ENCODE measurements around the gene RRP1.
"Not testable (repeated sequence)": the region's sequence is repeated elsewhere in the genome, so short reads cannot be mapped to it uniquely, and the experiment has no call there.

Gene RRP1

DNA sequence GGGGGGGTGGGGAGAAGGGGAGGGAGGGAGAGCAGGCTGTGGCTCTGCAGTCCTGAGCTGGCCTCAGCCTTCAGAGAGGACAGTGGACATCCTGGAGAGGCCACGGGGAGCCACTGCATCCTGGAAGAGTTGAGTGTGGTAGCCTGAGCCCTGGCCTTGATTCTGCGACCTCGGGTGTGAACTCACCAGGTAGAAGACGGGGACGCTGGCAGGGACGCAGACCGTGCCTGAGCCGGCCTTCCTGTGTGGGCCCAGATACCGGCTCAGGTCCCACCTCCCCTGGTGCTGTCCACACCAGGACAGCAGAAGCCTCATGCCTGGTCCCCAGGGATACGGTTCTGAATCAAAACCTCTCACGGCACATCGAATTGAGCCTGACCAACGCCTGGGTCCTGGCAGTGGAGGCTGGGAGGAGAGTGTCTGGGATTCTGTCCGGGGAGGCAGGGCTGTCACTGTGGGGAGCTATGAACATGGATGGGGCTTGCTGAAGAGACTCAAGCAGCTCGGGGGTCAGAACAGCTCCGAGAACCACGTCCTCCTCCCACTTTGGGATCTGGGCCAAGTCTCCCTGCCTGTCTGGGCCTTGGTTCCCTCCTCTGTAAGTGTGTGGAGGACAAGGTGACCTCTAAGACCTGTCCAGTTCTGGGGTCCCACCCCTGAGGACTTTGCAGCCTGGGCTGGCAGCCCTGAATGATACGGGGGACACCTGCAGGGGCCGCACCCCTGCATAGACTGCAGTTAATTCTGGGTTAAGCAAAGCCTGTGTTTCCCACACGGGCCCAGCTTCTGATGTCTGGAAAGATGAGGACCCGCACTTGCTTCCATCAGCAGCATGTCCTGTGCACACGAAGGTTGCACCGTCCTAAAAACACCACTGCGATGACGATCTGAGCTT lies 30.4 kb downstream of the RRP1 start:
- DNase-seq = no peak

DNA sequence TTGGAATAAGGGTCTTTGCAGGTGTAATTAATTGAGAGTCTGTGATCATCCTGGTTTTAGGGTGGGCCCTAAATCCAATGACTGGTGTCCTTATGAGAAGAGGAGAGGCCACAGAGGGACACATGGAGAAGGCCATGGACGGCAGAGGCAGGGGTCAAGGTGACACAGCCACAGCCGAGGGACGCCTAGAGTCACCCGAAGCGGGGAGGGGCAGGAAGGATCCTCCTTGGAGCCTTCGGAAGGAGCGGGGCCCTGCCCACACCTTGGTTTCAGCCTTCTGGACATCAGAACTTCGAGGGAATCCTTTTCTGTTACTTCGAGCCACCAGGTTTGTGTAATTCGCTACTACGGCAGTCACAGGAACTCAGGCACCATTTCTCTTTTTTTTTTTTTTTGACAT lies 31.1 kb downstream of the RRP1 start:
- no peak for DNase-seq

DNA sequence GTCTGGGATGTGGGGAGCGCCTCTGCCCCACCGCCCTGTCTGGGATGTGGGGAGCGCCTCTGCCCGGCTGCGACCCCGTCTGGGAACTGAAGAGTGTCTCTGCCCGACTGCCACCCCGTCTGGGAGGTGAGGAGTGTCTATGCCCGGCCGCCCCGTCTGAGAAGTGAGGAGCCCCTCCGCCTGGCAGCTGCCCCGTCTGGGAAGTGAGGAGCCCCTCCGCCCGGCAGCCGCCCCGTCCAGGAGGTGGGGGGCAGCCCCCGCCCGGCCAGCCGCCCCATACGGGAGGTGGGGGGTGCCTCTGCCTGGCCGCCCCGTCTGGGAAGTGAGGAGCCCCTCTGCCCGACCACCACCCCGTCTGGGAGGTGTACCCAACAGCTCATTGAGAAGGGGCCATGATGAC lies 32.8 kb downstream of the RRP1 start:
- DNase-seq = not testable (repeated sequence)

DNA sequence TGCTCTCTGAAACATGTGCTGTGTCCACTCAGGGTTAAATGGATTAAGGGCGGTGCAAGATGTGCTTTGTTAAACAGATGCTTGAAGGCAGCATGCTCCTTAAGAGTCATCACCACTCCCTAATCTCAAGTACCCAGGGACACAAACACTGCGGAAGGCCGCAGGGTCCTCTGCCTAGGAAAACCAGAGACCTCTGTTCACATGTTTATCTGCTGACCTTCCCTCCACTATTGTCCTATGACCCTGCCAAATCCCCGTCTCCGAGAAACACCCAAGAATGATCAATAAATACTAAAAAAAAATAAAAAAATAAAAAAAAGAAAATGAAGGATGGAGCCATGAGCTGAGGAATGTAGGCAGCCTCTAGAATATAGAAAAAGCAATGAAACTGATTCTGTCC lies 33.4 kb downstream of the RRP1 start:
- DNase-seq = not testable (repeated sequence)

DNA sequence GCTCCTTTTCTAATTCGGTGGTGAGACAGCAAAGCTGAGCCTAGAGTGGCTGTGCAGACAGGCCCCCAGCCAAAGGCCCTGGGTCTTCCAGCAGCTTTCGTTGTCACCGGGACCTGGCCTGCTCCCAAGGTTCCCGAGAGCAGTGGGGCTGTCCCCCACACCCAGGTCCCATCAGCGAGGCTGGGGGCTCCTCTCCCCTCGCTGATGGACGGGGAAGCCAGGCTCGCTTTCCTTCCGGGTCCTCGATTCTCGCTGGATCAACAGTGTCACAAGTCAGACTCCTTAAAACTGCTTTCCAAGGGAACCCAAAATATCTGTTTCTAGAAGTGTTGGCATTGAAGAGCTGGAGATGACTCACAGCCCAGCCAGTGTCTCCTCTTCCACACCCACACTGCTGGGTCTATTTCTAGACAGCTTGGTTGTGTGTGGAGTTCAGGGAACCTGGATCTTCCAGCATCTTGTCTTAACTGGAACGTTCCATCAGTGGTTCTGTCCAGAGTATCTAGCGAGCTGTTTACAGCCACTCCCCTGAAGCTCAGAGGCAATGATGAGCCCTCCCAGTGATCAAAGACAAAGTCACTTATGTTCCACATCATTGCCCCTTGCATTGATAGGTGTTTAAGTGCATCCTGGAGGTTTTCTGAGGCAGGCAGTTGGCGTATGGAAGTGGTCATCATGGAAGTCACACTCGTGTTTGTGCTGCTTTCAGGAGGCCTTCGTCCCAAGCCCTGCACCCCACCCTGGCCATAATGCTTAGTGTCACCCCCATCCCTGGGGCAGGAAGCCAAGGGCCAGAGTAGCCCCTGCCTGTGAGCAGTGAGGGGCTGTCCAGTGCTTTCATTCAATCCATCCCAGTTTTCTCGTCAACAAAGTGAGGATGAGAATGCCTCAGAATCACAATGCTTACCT lies 35.2 kb downstream of the RRP1 start:
- no peak for DNase-seq

DNA sequence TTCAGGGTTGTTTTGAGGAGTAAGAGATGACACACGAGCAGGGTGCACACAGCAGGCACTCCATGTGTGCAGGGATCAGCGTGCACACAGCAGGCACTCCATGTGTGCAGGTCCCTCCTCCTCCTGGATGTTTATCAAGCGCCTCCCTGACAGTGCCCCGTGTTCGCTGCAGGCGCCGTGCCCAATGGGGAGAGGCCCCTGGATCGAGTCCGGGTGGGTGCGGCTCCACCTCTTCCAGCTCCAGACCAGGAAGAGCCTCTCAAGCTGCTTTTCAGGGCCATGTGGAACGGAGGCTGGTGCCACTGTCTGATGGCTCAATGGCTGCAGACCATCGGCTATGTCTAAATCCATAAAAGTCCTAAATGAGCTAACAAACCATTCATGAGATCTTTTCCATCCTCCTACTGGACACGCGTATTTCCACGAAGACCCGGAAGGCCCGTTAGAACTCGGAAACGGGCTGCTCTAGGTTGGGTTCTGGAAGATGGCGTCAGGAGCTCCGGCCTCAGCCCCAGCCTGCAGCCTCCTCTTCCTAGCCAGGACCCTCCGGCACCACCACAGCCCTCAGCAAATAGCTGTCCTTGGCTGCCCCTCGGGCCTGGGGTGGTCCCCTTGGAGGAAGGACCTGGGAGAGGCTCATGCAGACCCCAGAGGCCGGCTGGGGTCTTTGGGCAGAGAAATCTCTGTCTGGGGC lies 36.0 kb downstream of the RRP1 start:
- DNase-seq = no peak

DNA sequence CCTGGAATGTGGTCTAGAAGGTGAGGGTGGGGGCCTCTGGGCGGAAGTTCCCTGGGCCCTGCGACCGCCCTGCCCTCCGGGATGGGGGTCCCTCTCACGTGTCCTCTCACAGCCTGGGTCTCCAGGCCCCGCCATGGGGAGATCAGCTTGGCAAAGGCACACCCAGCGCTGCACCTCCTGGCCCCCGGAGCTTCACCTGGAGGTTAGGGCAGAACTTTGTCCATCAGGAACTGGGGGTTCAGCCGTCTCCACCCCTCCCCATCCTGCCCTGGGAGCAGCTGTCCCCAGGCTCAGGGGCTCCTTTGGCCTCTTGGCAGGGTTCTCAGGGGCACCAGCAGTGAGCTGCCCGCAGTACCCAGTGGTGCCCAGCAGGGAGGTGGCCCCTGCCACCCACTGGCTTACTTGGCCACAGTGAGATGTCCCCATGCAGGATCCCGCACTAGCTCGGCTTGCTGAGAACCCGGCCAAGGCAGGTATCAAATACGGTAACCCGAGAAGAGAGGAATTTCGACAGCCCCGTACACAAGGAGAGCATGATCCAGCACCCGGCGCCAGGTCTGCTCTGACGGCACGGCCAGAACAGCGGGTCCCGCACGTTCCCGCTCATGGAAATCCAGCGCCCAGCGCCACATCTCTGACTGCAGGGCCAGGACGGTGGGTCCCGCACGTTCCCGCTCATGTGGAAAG lies 36.7 kb downstream of the RRP1 start:
- no peak for DNase-seq

DNA sequence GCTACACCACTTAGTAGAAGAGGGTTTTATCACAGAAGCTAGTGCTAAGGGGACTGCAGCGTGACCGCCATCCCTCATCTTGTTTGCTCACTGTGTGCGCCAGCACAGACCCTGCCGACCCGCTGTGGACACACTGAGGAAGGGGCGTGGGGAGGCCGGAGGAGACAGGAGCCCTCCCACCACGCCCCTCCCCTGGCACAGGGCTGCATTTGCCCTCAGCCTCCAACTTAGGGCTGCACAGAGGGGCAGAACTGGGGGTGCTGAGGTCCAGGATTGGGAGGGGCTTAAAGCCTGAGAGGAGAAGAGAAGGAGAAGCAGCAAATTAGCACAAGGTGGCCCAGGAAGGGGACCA lies 37.2 kb downstream of the RRP1 start:
- no peak for DNase-seq

DNA sequence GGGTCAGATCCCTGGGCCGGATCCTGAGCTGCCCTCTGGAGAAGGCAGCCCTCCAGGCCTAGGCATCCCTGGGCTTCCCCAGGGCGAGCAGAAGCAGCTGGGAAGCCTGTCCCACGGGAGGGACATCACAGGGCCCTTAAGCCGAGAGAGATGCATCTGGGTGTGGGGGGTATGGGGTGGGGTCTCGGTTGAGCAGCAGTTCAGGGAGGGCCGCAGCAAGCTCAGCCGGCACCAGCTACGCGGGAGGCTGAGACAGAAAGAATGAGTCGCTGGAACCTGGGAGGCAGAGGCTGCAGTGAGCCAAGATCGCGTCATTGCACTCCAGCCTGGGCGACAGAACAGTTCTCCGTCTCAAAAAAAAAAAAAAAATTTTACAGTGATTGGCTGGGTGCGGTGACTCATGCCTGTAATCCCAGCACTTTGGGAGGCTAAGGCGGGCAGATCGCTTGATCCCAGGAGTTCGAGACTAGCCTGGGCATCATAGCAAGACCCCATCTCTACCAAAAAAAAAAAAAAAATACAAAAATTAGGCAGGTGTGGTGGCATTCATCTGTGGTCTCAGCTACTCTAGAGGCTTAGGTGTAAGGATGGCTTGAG lies 37.7 kb downstream of the RRP1 start:
- DNase-seq = no peak

DNA sequence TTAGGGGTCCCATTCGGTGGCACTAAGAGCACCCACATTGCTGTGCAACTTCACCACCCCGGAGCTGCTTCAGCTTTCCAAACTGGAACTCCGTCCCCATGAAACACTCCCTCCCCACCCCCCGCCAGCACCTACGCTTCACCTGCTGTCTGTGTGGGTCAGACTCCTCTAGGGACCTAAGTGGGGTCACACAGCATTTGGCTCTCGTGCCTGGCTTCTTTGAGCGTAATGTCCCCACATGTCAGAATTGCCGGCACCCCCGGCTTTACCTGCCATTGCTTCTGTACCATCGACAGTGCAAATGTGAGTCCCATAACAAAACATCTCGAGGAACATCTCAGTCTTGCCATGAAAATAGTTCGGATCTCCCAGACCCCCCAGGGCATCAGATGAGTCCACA lies 39.8 kb downstream of the RRP1 start:
- no peak for DNase-seq

DNA sequence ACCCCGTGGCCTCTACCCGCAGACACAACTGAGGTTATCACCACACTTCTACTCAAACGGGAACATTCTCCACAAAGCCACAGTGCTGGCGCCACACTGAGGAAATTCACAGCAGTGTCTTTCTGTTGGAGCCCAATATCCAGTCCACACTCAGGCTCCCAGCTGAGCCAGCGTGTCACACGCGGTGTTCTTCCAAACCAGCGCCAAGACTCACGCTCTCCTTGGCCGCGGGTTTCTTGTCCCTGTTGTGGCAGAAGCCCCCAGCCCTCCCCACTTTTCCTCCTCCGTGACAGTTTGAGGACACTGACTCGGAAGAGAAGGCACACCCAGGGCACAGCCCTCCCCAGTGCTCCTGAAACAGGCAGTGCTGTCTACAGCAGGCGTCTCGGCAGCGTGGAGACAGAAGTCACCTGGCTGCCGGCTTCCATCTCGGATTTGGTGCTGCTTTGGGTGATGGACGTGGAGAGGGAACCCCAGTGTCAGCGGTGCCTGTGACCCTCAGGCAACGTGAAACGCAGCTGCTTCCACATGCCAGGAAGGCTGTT lies 40.3 kb downstream of the RRP1 start:
- DNase-seq = no peak

DNA sequence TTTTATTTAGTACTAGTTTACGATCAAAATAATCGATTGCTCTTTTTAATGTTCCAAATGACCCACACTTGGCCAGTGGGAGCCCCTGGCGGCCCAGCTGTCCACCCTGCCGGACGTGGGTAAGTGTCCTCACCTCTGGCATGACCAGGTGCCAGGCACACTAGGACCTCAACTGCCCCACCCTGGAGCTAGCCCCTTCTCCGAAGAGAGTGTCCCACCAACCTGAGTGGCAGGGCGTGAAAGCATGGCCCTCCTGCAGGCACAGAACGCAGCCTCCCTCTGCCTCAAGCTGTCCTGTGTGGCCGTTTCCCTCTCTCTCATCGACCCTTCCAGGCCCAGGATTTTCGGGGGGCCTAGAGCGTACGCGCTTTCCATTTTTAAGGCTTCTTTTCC lies 42.8 kb downstream of the RRP1 start:
- no peak for DNase-seq

DNA sequence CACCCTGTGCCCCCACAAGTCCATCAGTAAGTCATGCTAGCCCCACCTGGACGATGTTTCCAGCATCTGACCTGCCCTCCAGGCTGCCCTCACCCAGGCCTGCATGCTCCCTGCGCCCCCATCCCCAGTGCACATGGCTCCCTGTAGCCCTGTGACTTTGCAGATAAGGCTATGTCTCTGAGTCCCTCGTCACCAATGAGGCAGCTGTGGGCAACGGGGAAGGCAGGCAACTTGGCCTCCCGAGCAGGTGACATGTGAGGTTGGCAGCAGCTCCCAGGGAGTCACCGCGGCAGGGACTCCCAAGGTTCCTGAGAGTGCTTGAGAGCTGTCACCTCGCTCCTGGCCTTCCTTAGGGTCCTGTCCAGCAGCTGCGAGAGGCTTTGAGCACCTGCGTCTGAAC lies 43.3 kb downstream of the RRP1 start:
- DNase-seq = no peak

DNA sequence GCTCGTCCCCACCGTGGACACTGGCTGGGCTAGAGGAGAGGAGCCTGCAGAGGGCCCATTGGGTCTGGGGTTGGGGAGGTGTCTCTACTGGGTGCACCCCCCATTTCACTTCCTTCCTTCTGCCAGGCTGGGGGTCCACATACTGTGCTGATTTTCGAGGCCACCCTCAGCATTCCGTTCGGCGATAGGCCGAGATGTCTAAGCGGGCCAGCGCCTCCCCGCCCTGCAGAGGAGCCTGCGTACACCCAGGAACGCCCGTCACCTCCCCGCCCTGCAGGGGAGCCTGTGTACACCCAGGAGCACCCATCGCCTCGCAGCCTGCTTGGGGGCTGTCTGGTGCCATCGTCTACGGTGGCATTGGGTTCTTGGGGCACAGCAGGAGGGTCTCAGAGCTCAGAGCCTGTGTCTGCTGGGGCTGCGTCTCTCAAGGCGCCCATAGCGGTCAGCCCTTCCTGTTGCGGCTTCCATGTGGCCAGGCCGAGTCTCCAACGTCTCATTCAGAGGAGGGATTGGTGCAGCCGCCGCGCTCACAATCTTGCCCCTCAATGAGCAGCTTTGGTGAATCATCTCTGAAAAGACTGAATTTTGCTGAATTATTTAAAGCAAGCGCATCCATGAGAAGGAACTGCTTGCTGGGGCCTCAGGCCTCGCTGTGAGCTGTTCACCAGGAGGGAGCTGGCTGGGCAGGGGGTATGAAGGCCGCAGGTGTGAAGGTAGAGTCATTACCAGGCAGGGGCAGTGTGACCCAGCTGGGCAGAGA lies 44.9 kb downstream of the RRP1 start:
- DNase-seq = no peak

DNA sequence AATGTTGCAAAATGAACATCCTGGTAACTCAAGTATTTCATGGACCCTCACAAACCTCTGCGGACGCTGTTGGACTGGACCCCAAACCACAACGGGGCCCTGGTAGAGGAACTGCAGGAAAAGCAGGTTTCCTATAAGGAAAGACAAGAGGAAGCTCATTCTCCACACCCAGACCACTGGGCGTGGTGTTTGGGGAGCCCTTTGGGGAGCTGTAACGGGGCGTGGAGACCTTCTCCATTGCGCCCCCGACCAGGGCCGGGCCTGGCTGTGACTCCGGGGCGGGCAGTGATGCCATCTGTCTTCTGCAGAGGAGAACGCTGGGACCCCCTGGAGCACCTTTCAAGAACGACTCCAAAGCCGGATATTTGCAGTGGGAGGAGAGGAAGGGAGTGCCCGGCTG lies 45.7 kb downstream of the RRP1 start:
- no peak for DNase-seq

DNA sequence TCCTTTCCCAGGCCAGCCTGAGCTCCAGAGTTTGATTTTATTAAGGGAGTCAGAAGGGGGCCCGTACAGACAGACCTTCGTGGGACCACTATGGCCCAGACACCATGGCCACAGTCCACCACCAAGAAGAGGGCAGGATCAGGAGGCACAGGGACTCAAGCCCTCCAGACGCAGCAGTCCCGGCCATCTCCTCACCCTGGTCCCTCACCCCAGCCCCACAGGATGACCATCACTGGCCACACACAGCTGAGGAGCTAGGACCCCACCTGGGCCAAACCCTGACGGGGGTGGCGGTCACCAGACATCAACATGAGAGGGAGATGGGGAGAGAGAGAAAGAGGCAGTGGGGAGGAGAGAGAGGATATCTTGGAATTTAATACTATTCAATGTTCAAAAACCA lies 46.5 kb downstream of the RRP1 start:
- no peak for DNase-seq

DNA sequence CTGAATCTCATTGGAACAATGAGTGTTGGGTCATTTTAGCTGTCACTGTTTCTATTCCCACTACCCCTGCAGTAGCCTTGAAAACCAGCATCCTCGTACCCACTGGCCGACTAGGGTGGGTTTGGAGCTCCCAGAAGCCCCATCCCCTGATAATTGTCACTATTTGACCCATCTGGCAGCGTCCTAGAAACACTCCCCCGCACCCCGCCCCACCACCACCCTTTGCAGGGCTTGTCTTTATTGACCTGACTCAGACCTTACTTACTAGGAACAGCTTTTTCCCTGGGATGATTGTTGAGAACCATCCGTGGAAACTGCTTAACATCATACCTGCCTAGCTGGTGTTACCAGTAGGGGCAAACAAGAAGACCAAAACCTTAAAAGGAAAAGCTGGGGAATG lies 47.2 kb downstream of the RRP1 start:
- DNase-seq = no peak

DNA sequence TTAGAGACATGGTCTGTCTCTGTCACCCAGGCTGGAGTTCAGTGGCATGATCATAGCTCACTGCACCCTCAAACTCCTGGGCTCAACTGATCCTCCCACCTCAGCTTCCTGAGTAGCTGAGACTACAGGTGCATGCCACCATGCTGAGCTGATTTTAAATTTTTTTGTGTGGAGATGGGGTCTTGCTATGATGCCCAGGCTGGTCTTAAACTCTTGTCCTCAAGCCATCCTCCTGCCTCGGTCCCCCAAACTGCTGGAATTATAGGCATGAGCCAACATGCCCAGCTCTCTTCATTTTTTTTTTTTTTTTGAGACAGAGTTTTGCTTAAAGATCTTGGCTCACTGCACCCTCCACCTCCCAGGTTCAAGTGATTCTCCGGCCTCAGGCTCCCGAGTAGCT lies 50.9 kb downstream of the RRP1 start:
- DNase-seq = no peak

DNA sequence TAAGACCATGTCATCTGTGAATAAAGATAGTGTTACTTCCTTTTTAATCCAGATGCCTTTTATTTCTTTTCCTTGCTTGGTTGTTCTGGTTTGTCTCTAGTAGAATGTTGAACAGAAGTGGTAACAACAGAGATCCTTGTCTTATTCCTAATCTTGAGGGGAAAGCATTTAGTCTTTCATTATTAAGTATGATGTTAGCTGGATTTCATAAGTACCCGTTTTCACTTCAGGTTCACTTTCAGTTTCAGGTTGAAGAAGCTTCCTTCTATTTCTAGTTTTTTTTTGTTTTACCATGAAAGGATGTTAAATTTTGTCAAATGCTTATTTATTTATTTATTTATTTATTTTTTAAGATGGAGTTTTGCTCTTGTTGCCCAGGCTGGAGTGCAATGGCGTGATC lies 53.4 kb downstream of the RRP1 start:
- no peak for DNase-seq

DNA sequence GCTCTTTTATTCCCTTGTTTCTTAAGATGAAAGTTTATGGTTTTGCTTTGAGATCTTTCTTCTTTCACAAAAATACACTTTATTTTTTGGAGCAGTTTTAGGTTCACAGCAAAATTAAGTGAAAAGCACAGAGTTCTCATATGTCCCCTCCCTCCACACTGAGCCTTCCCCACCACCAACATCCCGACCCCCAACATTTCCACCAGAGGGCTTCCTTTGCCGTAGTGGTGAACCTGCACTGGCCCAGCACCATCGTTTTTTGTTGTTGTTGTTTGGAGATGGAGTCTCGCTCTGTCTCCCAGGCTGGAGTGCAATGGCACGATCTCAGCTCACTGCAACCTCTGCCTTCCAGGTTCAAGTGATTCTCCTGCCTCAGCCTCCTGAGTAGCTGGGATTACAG lies 55.5 kb downstream of the RRP1 start:
- DNase-seq = not testable (repeated sequence)

DNA sequence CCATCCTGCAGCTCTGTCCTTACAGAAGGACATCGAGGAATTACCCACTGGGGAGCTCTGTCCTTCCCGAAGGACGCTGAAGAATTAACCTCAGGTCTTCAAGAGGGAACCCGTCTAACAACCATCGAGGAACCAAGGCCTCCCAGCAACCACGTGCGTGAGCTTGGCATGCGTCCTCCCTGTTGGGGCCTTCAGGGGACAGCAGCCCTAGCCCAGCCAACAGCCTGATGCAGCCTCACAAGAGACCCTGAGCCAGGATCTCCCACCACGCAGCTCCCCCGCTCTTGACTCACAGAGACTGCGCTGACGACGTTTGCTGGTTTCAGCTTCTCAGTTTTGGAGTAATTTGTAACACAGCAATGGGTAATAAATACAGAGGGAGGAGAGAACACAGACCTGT lies 56.0 kb downstream of the RRP1 start:
- DNase-seq = no peak

Measured in activated CD8-positive, alpha-beta memory T cell treated with anti-CD3 and anti-CD28 coated beads, Interleukin-2, amount 50 U/mL, for 4 hours (primary cell).